WTC11 (cell line): ENCODE measurements around the gene MLST8.

Experiments used
- ATF3 ChIP-seq: sonication (generic); formaldehyde crosslinking; conservative IDR thresholded peaks from 2 replicates; pipeline ENCODE4 v1.8.1; 2022; ENCODE audit warnings: mild to moderate bottlenecking, missing genetic modification reagents
- CREM ChIP-seq: sonication (generic); formaldehyde crosslinking; IDR thresholded peaks from 2 replicates; pipeline ENCODE4 v1.8.1; 2022; ENCODE audit warnings: mild to moderate bottlenecking, missing genetic modification reagents, moderate library complexity
- CTCF ChIP-seq: fragments of 200-600 bp; IDR thresholded peaks from 2 replicates; pipeline ENCODE4 v1.8.0; 2022; ENCODE audit warnings: antibody characterized with exemption
- E2F1 ChIP-seq: sonication (generic); formaldehyde crosslinking; IDR thresholded peaks from 2 replicates; pipeline ENCODE4 v1.8.0; 2022; ENCODE audit warnings: mild to moderate bottlenecking, missing genetic modification reagents
- FOXJ3 ChIP-seq: sonication (generic); formaldehyde crosslinking; IDR thresholded peaks from 2 replicates; pipeline ENCODE4 v1.9.0; 2021; ENCODE audit warnings: missing genetic modification reagents, mild to moderate bottlenecking, borderline replicate concordance
- OVOL2 ChIP-seq: fragments of 250-450 bp; sonication (Bioruptor Pico); IDR thresholded peaks from 2 replicates; pipeline ENCODE4 v1.9.0; 2021; ENCODE audit warnings: mild to moderate bottlenecking, borderline replicate concordance
- USF1 ChIP-seq: sonication (generic); formaldehyde crosslinking; IDR thresholded peaks from 2 replicates; pipeline ENCODE4 v1.8.0; 2022; ENCODE audit warnings: mild to moderate bottlenecking, missing genetic modification reagents
- ZNF121 ChIP-seq: sonication (generic); formaldehyde crosslinking; IDR thresholded peaks from 2 replicates; pipeline ENCODE4 v1.8.0; 2023; ENCODE audit warnings: missing genetic modification reagents
- ZNF138 ChIP-seq: sonication (generic); formaldehyde crosslinking; conservative IDR thresholded peaks from 2 replicates; pipeline ENCODE4 v1.8.1; 2022; ENCODE audit warnings: mild to moderate bottlenecking, moderate library complexity, missing genetic modification reagents
- ZNF219 ChIP-seq: sonication (generic); formaldehyde crosslinking; IDR thresholded peaks from 2 replicates; pipeline ENCODE4 v1.8.0; 2023; ENCODE audit warnings: missing genetic modification reagents, mild to moderate bottlenecking, borderline replicate concordance
- ZNF423 ChIP-seq: fragments of 250-450 bp; sonication (Bioruptor Pico); IDR thresholded peaks from 2 replicates; pipeline ENCODE4 v2.1.2; 2022; ENCODE audit warnings: mild to moderate bottlenecking, moderate library complexity

- no peak for TF ChIP-seq CTCF
- TF ChIP-seq FOXJ3 = no peak
- no peak for TF ChIP-seq ZNF121
- TF ChIP-seq ZNF138 (CRISPR knock-in tag) = no peak
- no peak for TF ChIP-seq E2F1 (CRISPR knock-in tag)
- no peak for TF ChIP-seq ATF3 (CRISPR knock-in tag)
- TF ChIP-seq OVOL2 (CRISPR knock-in tag) = no peak
- no peak for TF ChIP-seq CREM
- TF ChIP-seq ZNF219 (CRISPR knock-in tag) = no peak
- TF ChIP-seq USF1 (CRISPR knock-in tag) = no peak
- no peak for TF ChIP-seq ZNF423 (CRISPR knock-in tag)
Measured at GRCh38 chr16:2211923-2212347, 6.7 kb downstream of the MLST8 start.
